ENCODE results near the gene CFAP52.

Gene CFAP52

GRCh38 chr17:9531034-9531433 lies 45.4 kb upstream of the CFAP52 start:
- H3K4me3 ChIP-seq (ENCODE audit: low read length) = no peak overlapping the region
- H3K4me1 ChIP-seq (ENCODE audit: low read length) = no peaks in the 10 kb centered on the region
- H4K20me1 ChIP-seq (ENCODE audit: insufficient read depth, low read length) = no peaks in the 10 kb centered on the region
- no peak overlapping the region for H3K9ac ChIP-seq (ENCODE audit: low read length)
- H3K36me3 ChIP-seq (replicated peaks; ENCODE audit: low read depth, low read length) = no peaks in the 10 kb centered on the region
- H3K79me2 ChIP-seq (ENCODE audit: low read length) = no peaks in the 10 kb centered on the region
- no peak overlapping the region for H3K27ac ChIP-seq (ENCODE audit: low read length)
- no peak overlapping the region for H2AFZ ChIP-seq (ENCODE audit: low read depth, low read length)
- H3K4me2 ChIP-seq (ENCODE audit: low read length) = no peak overlapping the region
- no peak for TF ChIP-seq CTCF (IDR thresholded peaks at IDR 0.05; ENCODE audit: low read depth, low read length)
- no peak for TF ChIP-seq EZH2phosphoT487 (IDR thresholded peaks at IDR 0.05; ENCODE audit: low read depth)
- no peaks in the 10 kb centered on the region for H3K27me3 ChIP-seq (ENCODE audit: low read depth, low read length)
- no peaks in the 10 kb centered on the region for H3K9me3 ChIP-seq (ENCODE audit: insufficient read depth, low read length)

- Histone ChIP-seq H3K4me2 (ENCODE audit: low read length) (no peak overlapping the region), H3K9me3 (ENCODE audit: insufficient read depth, low read length) (no peaks in the 10 kb centered on the region), H3K27me3 (ENCODE audit: low read depth, low read length) (no peaks in the 10 kb centered on the region), H3K4me3 (ENCODE audit: low read length) (no peak overlapping the region), H3K79me2 (ENCODE audit: low read length) (no peaks in the 10 kb centered on the region), H2AFZ (ENCODE audit: low read depth, low read length) (no peak overlapping the region), H3K4me1 (ENCODE audit: low read length) (no peaks in the 10 kb centered on the region), H3K36me3 (replicated peaks; ENCODE audit: low read depth, low read length) (no peaks in the 10 kb centered on the region), H3K9ac (ENCODE audit: low read length) (no peak overlapping the region), H4K20me1 (ENCODE audit: insufficient read depth, low read length) (no peaks in the 10 kb centered on the region), H3K27ac (ENCODE audit: low read length) (no peak overlapping the region)
- TF ChIP-seq CTCF (IDR thresholded peaks at IDR 0.05; ENCODE audit: low read depth, low read length) = no peak
These were observed 43.7 kb upstream of the CFAP52 start for GRCh38 chr17:9532715-9533114.

- H4K20me1 ChIP-seq (ENCODE audit: insufficient read depth, low read length) = no peaks in the 10 kb centered on the region
- H3K9me3 ChIP-seq (ENCODE audit: insufficient read depth, low read length) = no peaks in the 10 kb centered on the region
- no peak overlapping the region for H3K9ac ChIP-seq (ENCODE audit: low read length)
- no peaks in the 10 kb centered on the region for H3K79me2 ChIP-seq (ENCODE audit: low read length)
- H3K27me3 ChIP-seq (ENCODE audit: low read depth, low read length) = no peaks in the 10 kb centered on the region
- H3K36me3 ChIP-seq (replicated peaks; ENCODE audit: low read depth, low read length) = no peaks in the 10 kb centered on the region
- no peaks in the 10 kb centered on the region for H3K4me1 ChIP-seq (ENCODE audit: low read length)
- no peak overlapping the region for H3K4me2 ChIP-seq (ENCODE audit: low read length)
- no peak overlapping the region for H3K27ac ChIP-seq (ENCODE audit: low read length)
- TF ChIP-seq EZH2phosphoT487 (IDR thresholded peaks at IDR 0.05; ENCODE audit: low read depth) = no peak
- TF ChIP-seq CTCF (IDR thresholded peaks at IDR 0.05; ENCODE audit: low read depth, low read length) = no peak
- H2AFZ ChIP-seq (ENCODE audit: low read depth, low read length) = no peak overlapping the region
- H3K4me3 ChIP-seq (ENCODE audit: low read length) = no peak overlapping the region
These were observed 43.0 kb upstream of the CFAP52 start for GRCh38 chr17:9533441-9533840.

- Histone ChIP-seq H3K4me3 (ENCODE audit: low read length) (no peak overlapping the region), H3K27ac (ENCODE audit: low read length) (no peak overlapping the region), H3K9ac (ENCODE audit: low read length) (no peak overlapping the region), H4K20me1 (ENCODE audit: insufficient read depth, low read length) (no peaks in the 10 kb centered on the region), H3K4me1 (ENCODE audit: low read length) (no peaks in the 10 kb centered on the region), H2AFZ (ENCODE audit: low read depth, low read length) (no peak overlapping the region), H3K79me2 (ENCODE audit: low read length) (no peaks in the 10 kb centered on the region), H3K36me3 (replicated peaks; ENCODE audit: low read depth, low read length) (no peaks in the 10 kb centered on the region), H3K27me3 (ENCODE audit: low read depth, low read length) (no peaks in the 10 kb centered on the region), H3K4me2 (ENCODE audit: low read length) (no peak overlapping the region), H3K9me3 (ENCODE audit: insufficient read depth, low read length) (no peaks in the 10 kb centered on the region)
- no peak for TF ChIP-seq EZH2phosphoT487 (IDR thresholded peaks at IDR 0.05; ENCODE audit: low read depth)
- TF ChIP-seq CTCF (IDR thresholded peaks at IDR 0.05; ENCODE audit: low read depth, low read length) = no peak
These were observed 40.4 kb upstream of the CFAP52 start for GRCh38 chr17:9536061-9536460.
